Fibroblast of pulmonary artery (primary cell): Measurements from ENCODE around the gene DCHS1.

Experiments used
- DNase-seq: peaks from one replicate; pipeline ENCODE4 v3.0.0-alpha.2; 2010; ENCODE audit warnings: low read depth
- H3K4me3 ChIP-seq: replicated peaks from 2 replicates; pipeline ENCODE4 v1.5.1; 2011; ENCODE audit warnings: low read depth, mild to moderate bottlenecking, control low read depth, low read length, moderate library complexity
- TF ChIP-seq, protein P1 (sequence below): IDR thresholded peaks from 2 replicates; pipeline ENCODE4 v1.5.1; 2011; ENCODE audit warnings: mild to moderate bottlenecking, control low read depth, low read length, inconsistent platforms; ENCODE audit errors: missing control alignments

Gene DCHS1

DNA sequence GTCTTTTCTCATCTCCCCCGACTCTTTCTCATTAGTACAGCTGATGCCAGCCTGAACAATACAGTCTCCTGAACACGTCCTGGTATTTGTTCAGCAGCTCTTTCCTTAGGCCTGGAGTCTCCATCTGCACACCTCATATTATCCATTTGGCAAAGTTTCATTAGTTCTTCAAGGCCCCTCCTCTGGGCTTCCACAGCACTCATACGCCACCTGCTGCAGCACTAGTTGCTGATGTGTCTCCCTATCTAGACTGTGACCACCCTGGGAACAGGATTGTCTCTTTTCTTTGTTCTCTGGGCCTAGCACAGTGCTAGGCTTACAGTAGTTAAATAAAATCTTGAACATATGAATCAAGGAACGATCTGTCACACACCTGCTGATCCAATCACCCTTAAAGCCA, 17.2 kb downstream of the DCHS1 start:
- H3K4me3 ChIP-seq, result no peak overlapping the region
- TF ChIP-seq, protein P1, sequence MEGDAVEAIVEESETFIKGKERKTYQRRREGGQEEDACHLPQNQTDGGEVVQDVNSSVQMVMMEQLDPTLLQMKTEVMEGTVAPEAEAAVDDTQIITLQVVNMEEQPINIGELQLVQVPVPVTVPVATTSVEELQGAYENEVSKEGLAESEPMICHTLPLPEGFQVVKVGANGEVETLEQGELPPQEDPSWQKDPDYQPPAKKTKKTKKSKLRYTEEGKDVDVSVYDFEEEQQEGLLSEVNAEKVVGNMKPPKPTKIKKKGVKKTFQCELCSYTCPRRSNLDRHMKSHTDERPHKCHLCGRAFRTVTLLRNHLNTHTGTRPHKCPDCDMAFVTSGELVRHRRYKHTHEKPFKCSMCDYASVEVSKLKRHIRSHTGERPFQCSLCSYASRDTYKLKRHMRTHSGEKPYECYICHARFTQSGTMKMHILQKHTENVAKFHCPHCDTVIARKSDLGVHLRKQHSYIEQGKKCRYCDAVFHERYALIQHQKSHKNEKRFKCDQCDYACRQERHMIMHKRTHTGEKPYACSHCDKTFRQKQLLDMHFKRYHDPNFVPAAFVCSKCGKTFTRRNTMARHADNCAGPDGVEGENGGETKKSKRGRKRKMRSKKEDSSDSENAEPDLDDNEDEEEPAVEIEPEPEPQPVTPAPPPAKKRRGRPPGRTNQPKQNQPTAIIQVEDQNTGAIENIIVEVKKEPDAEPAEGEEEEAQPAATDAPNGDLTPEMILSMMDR, result no peak
- no peak for DNase-seq

DNA sequence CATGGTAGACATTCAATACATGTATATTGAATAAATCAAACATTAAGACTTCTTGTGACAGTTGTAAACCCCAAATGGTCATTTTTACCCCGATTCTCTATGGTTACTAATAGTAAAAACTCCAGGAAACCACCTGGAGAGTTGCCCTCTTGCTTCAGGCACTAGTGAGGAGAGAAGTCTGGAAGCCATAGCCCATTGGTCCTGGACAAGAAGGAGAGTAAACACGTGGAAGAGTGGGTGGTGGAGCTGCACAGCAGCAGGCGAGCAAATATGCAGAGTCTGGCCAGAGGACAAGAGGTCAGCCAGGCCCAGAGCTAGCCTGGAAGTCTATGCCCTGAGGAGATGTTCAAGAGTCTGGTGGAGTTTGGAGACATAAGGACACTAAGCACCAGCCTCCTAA, 17.7 kb downstream of the DCHS1 start:
- H3K4me3 ChIP-seq, result no peak overlapping the region
- DNase-seq, result peak; percentile 42
- TF ChIP-seq, protein P1, result no peak

DNA sequence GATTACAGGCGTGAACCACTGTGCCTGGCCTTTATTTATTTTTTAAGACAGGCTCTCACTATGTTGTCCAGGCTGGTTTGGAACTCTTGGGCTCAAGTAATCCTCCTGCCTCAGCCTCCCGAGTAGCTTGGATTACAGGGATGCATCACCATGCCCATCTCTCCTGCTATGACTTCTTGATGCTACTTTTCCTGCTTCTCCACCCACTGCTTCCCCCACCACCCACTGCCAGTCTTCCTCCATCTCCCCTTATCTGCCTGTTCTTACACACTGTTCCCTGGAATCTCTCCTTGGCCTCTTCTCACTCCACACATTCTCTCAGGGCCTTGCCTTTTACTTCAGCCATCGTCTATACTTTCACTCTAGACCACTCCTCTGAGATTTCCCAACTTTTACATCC, 19.1 kb downstream of the DCHS1 start:
- TF ChIP-seq, protein P1, result no peak
- no peak overlapping the region for H3K4me3 ChIP-seq
- DNase-seq, result no peak

DNA sequence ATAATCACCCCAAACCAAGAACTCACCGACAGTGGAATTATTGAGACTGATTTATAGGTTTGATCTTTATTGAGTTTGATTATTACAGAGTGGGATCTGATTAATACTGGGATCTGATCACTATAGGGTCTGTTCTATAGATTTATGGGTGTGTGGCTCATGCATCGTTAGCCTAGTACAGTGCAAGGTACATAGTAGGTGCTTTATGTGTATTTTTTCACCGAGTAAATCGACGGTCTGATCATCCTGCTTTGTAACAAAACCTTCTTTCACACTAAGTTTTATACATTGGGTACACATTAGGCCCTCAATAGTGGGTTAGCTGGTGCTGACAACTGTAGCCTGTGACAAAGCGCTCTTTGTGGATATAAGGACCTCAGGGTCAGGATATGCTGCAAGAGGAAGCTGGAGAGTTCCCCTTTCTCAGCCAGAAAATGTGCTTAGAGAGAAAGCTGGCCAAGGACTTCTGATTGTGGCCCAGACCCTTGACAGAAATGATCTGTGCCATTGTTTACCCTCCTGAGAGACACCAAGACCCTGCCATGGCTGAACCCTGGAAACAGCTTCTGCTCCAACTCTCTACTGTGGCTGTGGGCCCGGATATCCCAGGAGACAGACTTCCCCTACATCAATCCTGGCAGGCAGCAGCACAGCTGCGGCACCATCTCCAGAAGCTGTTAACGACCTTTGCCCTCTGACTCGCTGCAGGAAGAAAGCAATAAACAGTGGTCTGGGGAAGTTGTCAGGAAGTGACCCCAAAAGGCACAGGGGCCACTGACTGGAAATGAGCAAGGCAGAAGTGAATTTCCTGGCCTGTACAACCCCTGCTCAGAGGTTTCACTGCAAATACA, 20.3 kb downstream of the DCHS1 start:
- H3K4me3 ChIP-seq, result no peak overlapping the region
- TF ChIP-seq, protein P1, result no peak
- peak; percentile 67 for DNase-seq

DNA sequence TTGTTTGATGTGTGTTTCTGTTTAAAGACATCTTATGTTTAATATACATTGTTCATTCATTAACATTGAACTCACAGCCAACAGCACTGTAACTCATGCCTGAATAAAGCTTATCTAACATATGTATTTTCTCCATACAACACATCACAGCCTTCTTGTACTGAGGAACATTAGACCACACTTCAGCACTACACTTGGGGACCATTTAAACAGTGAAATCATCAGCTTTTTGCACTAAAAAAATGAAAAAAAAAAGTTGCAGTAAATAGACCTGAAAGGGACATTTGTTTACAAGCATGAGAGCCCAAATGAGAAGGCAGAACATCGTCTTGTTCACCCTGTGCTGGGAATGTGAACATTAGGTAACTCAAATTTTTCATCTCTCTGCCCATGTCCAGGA, 21.1 kb downstream of the DCHS1 start:
- no peak overlapping the region for H3K4me3 ChIP-seq
- no peak for DNase-seq
- TF ChIP-seq, protein P1, result no peak

DNA sequence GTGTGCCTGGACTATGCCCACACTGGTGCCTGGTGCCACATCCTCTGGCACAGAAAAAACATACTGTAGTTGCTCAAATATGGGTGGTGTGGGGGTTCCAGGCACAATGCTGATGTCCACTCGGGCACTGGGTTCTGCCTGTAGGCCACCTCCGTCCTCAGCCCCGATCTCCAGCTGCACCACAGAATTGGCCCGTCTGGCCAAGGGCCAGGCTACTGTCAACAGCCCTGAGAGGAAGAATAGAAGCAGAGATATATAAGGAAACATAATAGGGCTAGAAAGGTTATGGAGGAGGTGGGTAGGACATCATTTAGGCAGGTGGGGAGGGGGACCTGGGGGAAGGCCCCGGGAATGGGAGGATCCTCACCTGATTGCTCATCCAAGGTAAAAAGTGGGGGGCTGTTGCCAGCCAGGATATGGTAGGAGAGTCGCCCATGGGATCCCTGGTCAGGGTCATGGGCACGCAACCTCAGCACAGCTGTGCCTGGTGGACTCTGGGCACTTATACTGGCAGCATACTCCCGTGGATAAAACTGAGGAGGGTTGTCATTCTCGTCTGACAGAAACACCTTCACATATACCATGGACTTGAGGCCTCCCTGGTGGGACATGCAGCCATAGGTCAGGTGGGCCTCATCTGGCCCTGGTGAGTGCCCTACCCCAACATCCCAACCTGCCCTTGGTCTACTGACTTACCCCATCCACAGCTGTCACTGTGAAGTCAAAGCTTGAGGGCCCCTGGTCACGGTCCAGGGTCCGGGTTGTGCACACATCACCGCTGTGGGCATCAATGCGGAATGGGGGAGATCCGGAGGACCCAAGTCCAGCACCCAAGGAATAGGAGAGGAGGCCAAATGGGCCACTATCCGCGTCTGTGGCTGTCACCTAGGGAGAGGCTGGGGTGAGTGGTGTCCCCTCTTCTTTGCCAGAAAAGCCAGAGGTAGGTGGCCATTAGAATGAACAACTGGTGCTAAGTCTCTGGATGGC, 21.9 kb downstream of the DCHS1 start:
- DNase-seq, result no peak
- no peak overlapping the region for H3K4me3 ChIP-seq
- TF ChIP-seq, protein P1, result no peak
